DND-41 (cell line): ENCODE results near the gene CNTN5.

ENCODE experiments used
- ATAC-seq: fragments of 200-7000 bp; cut with Tn5 transposase; 3 replicates; pipeline ENCODE4 v1.9.1; 2021; ENCODE audit warnings: low read depth; ENCODE audit not compliant: insufficient read depth
- DNase-seq: peaks from one replicate; pipeline ENCODE4 v3.0.0-alpha.2; 2020
- H2AFZ ChIP-seq: 2 replicates; pipeline ENCODE4 v1.6.0; 2012; ENCODE audit warnings: low read depth, low read length
- H3K27ac ChIP-seq: 2 replicates; pipeline ENCODE4 v1.5.1; 2012; ENCODE audit warnings: low read length, inconsistent platforms
- H3K27me3 ChIP-seq: fragments of 200-600 bp; sonication (generic); 2 replicates; pipeline ENCODE4 v1.6.0; 2012; ENCODE audit warnings: low read length, mild to moderate bottlenecking, inconsistent platforms; ENCODE audit not compliant: insufficient read depth, poor library complexity
- H3K36me3 ChIP-seq: 2 replicates; pipeline ENCODE4 v1.5.1; 2012; ENCODE audit warnings: low read length, inconsistent platforms; ENCODE audit not compliant: insufficient read depth
- H3K4me1 ChIP-seq: 2 replicates; pipeline ENCODE4 v1.5.1; 2012; ENCODE audit warnings: mild to moderate bottlenecking, low read length; ENCODE audit not compliant: insufficient read depth
- H3K4me2 ChIP-seq: 2 replicates; pipeline ENCODE4 v1.6.0; 2012; ENCODE audit warnings: mild to moderate bottlenecking, moderate library complexity, low read length, inconsistent platforms; ENCODE audit not compliant: insufficient read depth
- H3K4me3 ChIP-seq, 2 experiments: fragments of 200-600 bp in 1 of 2; shearing (Covaris generic) in 1 of 2; 2 replicates each; pipeline ENCODE4 v1.5.1; 2012 to 2016; ENCODE audit warnings: inconsistent platforms in 2 of 2, low read length in 2 of 2, mild to moderate bottlenecking in 2 of 2, low read depth in 1 of 2, moderate library complexity in 1 of 2
- H3K79me2 ChIP-seq: 2 replicates; pipeline ENCODE4 v1.6.0; 2012; ENCODE audit warnings: low read length, inconsistent platforms; ENCODE audit not compliant: insufficient read depth
- H3K9ac ChIP-seq: 2 replicates; pipeline ENCODE4 v1.6.0; 2012; ENCODE audit warnings: low read depth, mild to moderate bottlenecking, inconsistent platforms, low read length, moderate library complexity
- H3K9me3 ChIP-seq: 2 replicates; pipeline ENCODE4 v1.5.1; 2012; ENCODE audit warnings: low read length, moderate library complexity, mild to moderate bottlenecking, inconsistent platforms; ENCODE audit not compliant: insufficient read depth, severe bottlenecking
- H4K20me1 ChIP-seq: 2 replicates; pipeline ENCODE4 v1.6.0; 2012; ENCODE audit warnings: low read length; ENCODE audit not compliant: insufficient read depth
- CTCF ChIP-seq: IDR thresholded peaks from 2 replicates; pipeline ENCODE4 v1.5.1; 2012; ENCODE audit warnings: borderline replicate concordance, low read length, moderate library complexity, mild to moderate bottlenecking; ENCODE audit not compliant: poor library complexity, severe bottlenecking; ENCODE audit errors: extremely low read depth
- EZH2 ChIP-seq: IDR thresholded peaks from 3 replicates; pipeline ENCODE4 v1.6.1; 2012; ENCODE audit warnings: borderline replicate concordance, low read depth, mild to moderate bottlenecking, moderate library complexity, low read length, inconsistent platforms; ENCODE audit not compliant: severe bottlenecking

CNTN5 gene

GRCh38 chr11:99198215-99198614 is 177.5 kb downstream of the CNTN5 start:
- H3K79me2 ChIP-seq = no peaks in the 10 kb centered on the region
- H3K27me3 ChIP-seq = no peaks in the 10 kb centered on the region
- H3K9me3 ChIP-seq = no peaks in the 10 kb centered on the region
- no peaks in the 10 kb centered on the region for H4K20me1 ChIP-seq
- ATAC-seq (no peak), DNase-seq (no peak)
- no peaks in the 10 kb centered on the region for H3K4me1 ChIP-seq
- no peak overlapping the region for H3K4me3 ChIP-seq
- no peak for TF ChIP-seq EZH2
- TF ChIP-seq CTCF = no peak
- no peak overlapping the region for H3K9ac ChIP-seq
- no peak overlapping the region for H3K4me2 ChIP-seq
- no peaks in the 10 kb centered on the region for H3K36me3 ChIP-seq
- H3K27ac ChIP-seq = no peak overlapping the region
- H2AFZ ChIP-seq = no peak overlapping the region

- H3K79me2 ChIP-seq = no peaks in the 10 kb centered on the region
- no peaks in the 10 kb centered on the region for H3K4me1 ChIP-seq
- H3K9ac ChIP-seq = no peak overlapping the region
- H3K4me3 ChIP-seq = no peak overlapping the region
- no peak overlapping the region for H2AFZ ChIP-seq
- H3K27ac ChIP-seq = no peak overlapping the region
- no peak overlapping the region for H3K4me2 ChIP-seq
- ATAC-seq (no peak), DNase-seq (no peak)
- no peaks in the 10 kb centered on the region for H4K20me1 ChIP-seq
- no peaks in the 10 kb centered on the region for H3K9me3 ChIP-seq
- no peaks in the 10 kb centered on the region for H3K36me3 ChIP-seq
- TF ChIP-seq CTCF (no peak), EZH2 (no peak)
- no peaks in the 10 kb centered on the region for H3K27me3 ChIP-seq
These were observed 178.6 kb downstream of the CNTN5 start for GRCh38 chr11:99199341-99199740.

- ATAC-seq = no peak
These were observed 180.0 kb downstream of the CNTN5 start for GRCh38 chr11:99200720-99201119.

More at GRCh38 chr11:99200720-99201119, 180.0 kb downstream of the CNTN5 start:
- TF ChIP-seq CTCF (no peak), EZH2 (no peak)
- H3K4me3 ChIP-seq = no peak overlapping the region
- no peak overlapping the region for H3K27ac ChIP-seq
- no peaks in the 10 kb centered on the region for H4K20me1 ChIP-seq
- no peaks in the 10 kb centered on the region for H3K79me2 ChIP-seq
- no peaks in the 10 kb centered on the region for H3K9me3 ChIP-seq
- no peak overlapping the region for H2AFZ ChIP-seq
- no peaks in the 10 kb centered on the region for H3K36me3 ChIP-seq
- no peaks in the 10 kb centered on the region for H3K4me1 ChIP-seq
- no peaks in the 10 kb centered on the region for H3K27me3 ChIP-seq
- no peak overlapping the region for H3K9ac ChIP-seq
- no peak for DNase-seq
- no peak overlapping the region for H3K4me2 ChIP-seq
